SK-N-MC (cell line): ENCODE data around the gene RBPJ.

Source experiments
- EZH2 ChIP-seq: fragments of 200-600 bp; sonication (generic); IDR thresholded peaks from one replicate; pipeline ENCODE4 v1.6.1; 2017; ENCODE audit warnings: antibody characterized with exemption
- FOXP2 ChIP-seq: optimal IDR thresholded peaks from 2 replicates; pipeline ENCODE3; 2011; ENCODE audit warnings: mild to moderate bottlenecking, moderate library complexity; ENCODE audit not compliant: insufficient read depth; ENCODE audit errors: extremely low read length, control extremely low read depth

- TF ChIP-seq FOXP2, result no peak
- TF ChIP-seq EZH2, result no peak
These were observed 12.2 kb upstream of the RBPJ start for GRCh38 chr4:26308568-26308967.
